ENCODE results near the gene TMX2.

Gene TMX2

DNA sequence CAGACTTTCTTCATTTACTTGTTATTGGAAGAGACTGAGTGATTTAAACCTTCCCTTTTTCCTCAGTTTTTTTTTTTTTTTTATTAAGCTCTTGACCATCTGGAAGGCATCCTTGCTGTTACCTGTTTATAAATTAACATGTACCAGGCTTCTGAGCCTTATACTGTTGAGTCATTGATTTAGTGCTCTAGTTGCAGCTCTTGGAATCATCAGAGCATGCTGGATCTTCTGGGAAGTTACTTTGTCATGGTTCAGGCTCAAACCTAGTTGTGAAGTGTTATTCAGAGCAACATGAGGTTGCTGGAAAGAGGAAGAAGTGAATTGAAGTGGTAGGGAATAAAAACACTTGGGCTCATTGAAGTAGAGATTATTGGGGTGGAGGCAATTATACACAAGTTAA is 38.1 kb upstream of the TMX2 start:
- H3F3A ChIP-seq (ENCODE audit: insufficient read depth, low read length): no peaks in the 10 kb centered on the region

DNA sequence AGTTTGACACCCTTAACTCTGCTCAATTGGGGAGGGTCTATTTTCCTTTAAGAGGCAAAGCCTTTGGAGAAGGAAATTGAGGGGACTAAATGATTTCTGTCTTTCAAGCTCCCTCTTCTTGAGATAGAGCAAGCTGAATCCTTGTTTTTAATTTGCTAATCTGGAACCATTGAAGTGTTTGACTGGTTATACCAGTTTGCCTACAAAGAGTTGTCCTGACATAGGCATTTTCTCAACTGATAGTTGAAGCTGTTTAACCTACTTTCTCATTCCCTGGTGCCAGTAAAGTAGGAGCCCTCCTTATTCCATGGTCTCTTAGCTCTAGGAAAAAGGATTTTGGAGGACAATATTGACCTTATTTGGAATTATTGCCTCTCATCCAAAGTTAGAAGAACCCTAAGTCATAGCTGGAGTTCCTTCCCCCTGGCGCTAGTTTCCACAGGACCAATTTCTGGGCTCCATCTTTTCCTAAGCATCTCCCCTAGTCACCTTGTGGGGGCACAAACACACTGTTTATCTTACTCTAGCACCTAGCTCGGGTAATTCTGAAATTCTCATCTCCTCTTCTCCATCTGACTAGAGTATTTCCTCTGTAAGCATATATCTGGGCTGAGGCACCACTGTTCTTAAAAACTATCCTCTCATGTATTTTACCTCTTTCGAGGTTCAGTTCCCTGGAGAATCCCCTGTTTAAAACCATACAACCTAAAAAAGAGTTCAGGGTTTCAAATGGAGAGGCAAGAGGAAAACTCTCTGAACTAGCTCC is 37.0 kb upstream of the TMX2 start:
- Histone ChIP-seq H3K27me3 (ENCODE audit: insufficient read depth, low read length) (no peaks in the 10 kb centered on the region), H3K9me2 (ENCODE audit: low read depth, low read length) (no peaks in the 10 kb centered on the region), H3K4me3 (ENCODE audit: low read depth, low read length, poor library complexity, severe bottlenecking) (no peak overlapping the region), H3K79me2 (ENCODE audit: insufficient read depth, low read length) (peaks cover 69% of the 10 kb centered on the region), H3K4me1 (ENCODE audit: insufficient read depth, low read length, severe bottlenecking) (no peaks in the 10 kb centered on the region), H3K4me2 (ENCODE audit: low read length) (no peak overlapping the region), H3K36me3 (ENCODE audit: insufficient read depth, low read length) (peaks cover 83% of the 10 kb centered on the region), H3K27ac (ENCODE audit: low read depth, low read length, poor library complexity, severe bottlenecking) (no peak overlapping the region), H3F3A (ENCODE audit: insufficient read depth, low read length) (no peaks in the 10 kb centered on the region), H4K20me1 (ENCODE audit: insufficient read depth, low read length) (no peaks in the 10 kb centered on the region), H3K9ac (ENCODE audit: low read length) (no peak overlapping the region), H2AFZ (ENCODE audit: low read length) (no peak overlapping the region), H3K9me3 (ENCODE audit: low read length) (no peaks in the 10 kb centered on the region)
- no peak for TF ChIP-seq EZH2 (IDR thresholded peaks at IDR 0.05; ENCODE audit: borderline replicate concordance, low read length)
- TF ChIP-seq, protein P1, sequence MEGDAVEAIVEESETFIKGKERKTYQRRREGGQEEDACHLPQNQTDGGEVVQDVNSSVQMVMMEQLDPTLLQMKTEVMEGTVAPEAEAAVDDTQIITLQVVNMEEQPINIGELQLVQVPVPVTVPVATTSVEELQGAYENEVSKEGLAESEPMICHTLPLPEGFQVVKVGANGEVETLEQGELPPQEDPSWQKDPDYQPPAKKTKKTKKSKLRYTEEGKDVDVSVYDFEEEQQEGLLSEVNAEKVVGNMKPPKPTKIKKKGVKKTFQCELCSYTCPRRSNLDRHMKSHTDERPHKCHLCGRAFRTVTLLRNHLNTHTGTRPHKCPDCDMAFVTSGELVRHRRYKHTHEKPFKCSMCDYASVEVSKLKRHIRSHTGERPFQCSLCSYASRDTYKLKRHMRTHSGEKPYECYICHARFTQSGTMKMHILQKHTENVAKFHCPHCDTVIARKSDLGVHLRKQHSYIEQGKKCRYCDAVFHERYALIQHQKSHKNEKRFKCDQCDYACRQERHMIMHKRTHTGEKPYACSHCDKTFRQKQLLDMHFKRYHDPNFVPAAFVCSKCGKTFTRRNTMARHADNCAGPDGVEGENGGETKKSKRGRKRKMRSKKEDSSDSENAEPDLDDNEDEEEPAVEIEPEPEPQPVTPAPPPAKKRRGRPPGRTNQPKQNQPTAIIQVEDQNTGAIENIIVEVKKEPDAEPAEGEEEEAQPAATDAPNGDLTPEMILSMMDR (IDR thresholded peaks at IDR 0.05; ENCODE audit: low read length): no peak

More for the DNA sequence above, 38.1 kb upstream of the TMX2 start:
- Histone ChIP-seq H3K9me2 (ENCODE audit: low read depth, low read length) (no peaks in the 10 kb centered on the region), H3K36me3 (ENCODE audit: insufficient read depth, low read length) (peaks cover 72% of the 10 kb centered on the region), H2AFZ (ENCODE audit: low read length) (no peak overlapping the region), H3K4me3 (ENCODE audit: low read depth, low read length, poor library complexity, severe bottlenecking) (no peak overlapping the region), H3K79me2 (ENCODE audit: insufficient read depth, low read length) (peaks cover 74% of the 10 kb centered on the region), H3K27me3 (ENCODE audit: insufficient read depth, low read length) (no peaks in the 10 kb centered on the region), H3K4me1 (ENCODE audit: insufficient read depth, low read length, severe bottlenecking) (peaks cover 9% of the 10 kb centered on the region), H3K27ac (ENCODE audit: low read depth, low read length, poor library complexity, severe bottlenecking) (no peak overlapping the region), H3K9ac (ENCODE audit: low read length) (no peak overlapping the region), H4K20me1 (ENCODE audit: insufficient read depth, low read length) (no peaks in the 10 kb centered on the region), H3K4me2 (ENCODE audit: low read length) (no peak overlapping the region), H3K9me3 (ENCODE audit: low read length) (no peaks in the 10 kb centered on the region)
- no peak for TF ChIP-seq EZH2 (IDR thresholded peaks at IDR 0.05; ENCODE audit: borderline replicate concordance, low read length)
- TF ChIP-seq, protein P1 (IDR thresholded peaks at IDR 0.05; ENCODE audit: low read length): no peak

DNA sequence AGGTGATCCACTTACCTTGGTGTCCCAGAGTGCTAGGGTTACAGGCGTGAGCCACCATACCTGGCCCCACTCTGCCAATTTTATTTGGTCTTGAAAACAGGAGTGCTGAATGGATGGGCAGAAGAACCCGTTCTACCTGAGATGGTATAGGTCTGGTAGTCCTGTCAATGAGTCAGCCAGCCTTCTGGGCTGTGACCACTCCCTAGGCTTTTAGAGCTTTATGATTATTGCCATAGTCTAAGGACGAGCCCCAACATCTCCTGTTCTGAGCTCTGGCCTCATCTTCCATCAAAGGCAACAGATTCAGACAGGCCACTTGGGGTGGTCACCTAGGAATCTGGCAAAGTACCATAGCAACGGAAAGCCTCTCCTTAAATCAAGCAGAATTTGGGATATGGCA is 33.0 kb upstream of the TMX2 start:
- no peaks in the 10 kb centered on the region for H3K4me1 ChIP-seq (ENCODE audit: insufficient read depth, low read length, severe bottlenecking)
- no peak overlapping the region for H3K4me2 ChIP-seq (ENCODE audit: low read length)
- no peaks in the 10 kb centered on the region for H3K27me3 ChIP-seq (ENCODE audit: insufficient read depth, low read length)
- H3K36me3 ChIP-seq (ENCODE audit: insufficient read depth, low read length): peaks cover 86% of the 10 kb centered on the region
- H4K20me1 ChIP-seq (ENCODE audit: insufficient read depth, low read length): no peaks in the 10 kb centered on the region
- no peak overlapping the region for H3K9ac ChIP-seq (ENCODE audit: low read length)
- no peak overlapping the region for H3K27ac ChIP-seq (ENCODE audit: low read depth, low read length, poor library complexity, severe bottlenecking)
- H3K9me2 ChIP-seq (ENCODE audit: low read depth, low read length): no peaks in the 10 kb centered on the region
- H3K79me2 ChIP-seq (ENCODE audit: insufficient read depth, low read length): peaks cover 44% of the 10 kb centered on the region
- H3F3A ChIP-seq (ENCODE audit: insufficient read depth, low read length): no peaks in the 10 kb centered on the region
- TF ChIP-seq, protein P1 (IDR thresholded peaks at IDR 0.05; ENCODE audit: low read length): no peak
- TF ChIP-seq EZH2 (IDR thresholded peaks at IDR 0.05; ENCODE audit: borderline replicate concordance, low read length): no peak
- H2AFZ ChIP-seq (ENCODE audit: low read length): no peak overlapping the region
- H3K4me3 ChIP-seq (ENCODE audit: low read depth, low read length, poor library complexity, severe bottlenecking): no peak overlapping the region
- H3K9me3 ChIP-seq (ENCODE audit: low read length): no peaks in the 10 kb centered on the region

Measured in OCI-LY1 (cell line).